C1 segment of cervical spinal cord (tissue), 14 donors: Measurements from ENCODE around the gene ASPHD1.
"Not testable (repeated sequence)": the region's sequence is repeated elsewhere in the genome, so short reads cannot be mapped to it uniquely, and the experiment has no call there.

Experiments
- DNase-seq, 14 donors: peaks; one replicate each; lab custom pipeline; 2025; lab: John Stamatoyannopoulos, UW

Gene ASPHD1

GRCh38 chr16:29907973-29908372, 7.7 kb downstream of the ASPHD1 start:
- DNase-seq, result no peak

DNA sequence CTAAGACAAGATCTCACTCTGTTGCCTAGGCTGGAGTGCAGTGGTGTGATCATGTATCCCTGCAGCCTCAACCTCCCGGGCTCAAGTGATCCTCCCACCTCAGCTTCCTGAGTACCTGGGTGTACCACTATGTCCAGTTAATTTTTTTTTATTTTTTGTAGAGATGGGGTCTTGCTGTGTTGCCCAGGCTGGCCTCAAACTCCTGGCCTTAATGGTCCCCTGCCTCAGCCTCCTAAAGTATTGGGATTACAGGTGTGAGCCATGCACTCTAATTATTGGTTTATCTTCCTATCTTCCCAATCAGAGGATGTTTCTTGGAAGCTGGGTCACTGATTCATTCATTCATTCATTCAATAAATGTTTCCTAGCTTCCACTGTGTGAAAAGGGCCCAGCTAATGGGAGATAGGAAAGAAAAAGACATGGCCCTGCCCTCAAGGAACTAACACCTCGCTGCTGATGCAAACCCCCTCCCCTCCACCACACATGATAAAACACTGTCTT, 8.5 kb downstream of the ASPHD1 start:
- no peak for DNase-seq

DNA sequence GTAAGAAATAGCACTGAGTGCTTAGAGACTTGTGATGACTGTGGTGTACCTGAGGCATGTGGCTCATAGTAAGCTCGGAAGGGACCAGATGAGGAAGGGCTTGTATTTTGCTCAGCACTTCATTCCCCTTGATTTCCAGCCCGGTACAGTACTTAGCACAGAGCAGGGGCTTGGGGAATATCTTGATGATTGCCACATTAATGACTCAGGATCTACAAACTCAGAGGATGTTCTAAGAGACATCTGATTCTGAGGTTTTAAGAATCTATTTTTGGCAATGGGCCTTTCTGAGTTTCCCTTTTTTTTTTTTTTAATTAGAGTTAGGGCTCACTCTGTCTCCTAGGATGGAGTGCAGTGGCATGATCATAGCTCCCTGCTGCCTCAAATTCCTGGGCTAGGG, 9.1 kb downstream of the ASPHD1 start:
- no peak for DNase-seq

DNA sequence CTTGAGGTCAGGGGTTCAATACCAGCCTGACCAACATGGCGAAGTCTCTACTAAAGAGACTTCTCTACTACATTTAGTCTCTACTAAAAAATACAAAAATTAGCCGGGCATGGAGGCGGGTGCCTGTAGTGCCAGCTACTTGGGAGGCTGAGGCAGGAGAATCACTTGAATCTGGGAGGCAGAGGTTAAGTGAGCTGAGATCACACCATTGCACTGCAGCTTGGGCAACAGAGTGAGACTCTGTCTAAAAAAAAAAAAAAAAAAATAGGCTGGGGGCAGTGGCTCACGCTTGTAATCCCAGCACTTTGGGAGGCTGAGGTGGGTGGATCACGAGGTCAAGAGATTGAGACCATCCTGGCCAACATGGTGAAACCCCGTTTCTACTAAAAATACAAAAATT, 9.6 kb downstream of the ASPHD1 start:
- not testable (repeated sequence) for DNase-seq

DNA sequence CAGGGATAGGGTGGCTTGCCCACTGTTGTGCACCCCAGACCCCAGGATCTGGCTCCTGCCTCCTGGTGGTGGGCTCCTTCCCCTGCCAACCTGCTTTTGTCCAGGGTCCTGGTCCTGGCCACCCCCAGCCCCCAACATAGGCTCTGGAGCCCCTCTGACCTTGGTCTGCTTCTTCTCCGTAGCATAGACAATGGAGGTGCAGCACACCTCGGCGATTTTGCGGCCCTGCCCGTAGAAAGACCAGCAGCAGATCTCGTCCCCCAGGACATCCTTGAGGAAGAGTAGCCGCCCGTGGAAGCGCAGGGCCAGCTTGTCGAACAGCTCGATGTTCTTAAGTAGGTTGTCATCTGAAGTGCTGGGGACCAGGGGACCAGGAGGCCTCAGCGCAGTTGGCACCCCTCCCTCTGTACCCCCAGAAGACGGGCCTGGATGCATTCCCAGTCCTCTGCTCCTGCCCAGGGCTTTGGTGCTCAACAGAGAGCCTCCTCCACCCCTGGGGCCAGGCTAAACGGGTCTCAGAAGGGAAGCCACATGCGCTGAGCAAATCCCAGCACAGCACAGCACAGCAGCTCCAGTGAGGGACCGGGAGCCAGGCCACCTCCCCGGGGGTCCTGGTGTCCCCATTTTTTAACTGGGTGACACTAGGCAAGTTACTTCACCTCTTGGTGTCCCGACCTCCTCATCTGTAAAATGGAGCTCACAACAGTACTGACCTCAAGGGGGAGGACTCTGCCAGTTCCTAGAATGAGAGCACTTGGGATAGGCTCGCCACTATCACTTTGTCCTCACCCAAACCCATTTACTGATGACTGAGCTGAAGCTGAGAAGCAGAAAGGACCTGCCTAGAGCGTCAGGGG, 10.8 kb downstream of the ASPHD1 start:
- no peak for DNase-seq

GRCh38 chr16:29911676-29912010, 11.4 kb downstream of the ASPHD1 start:
- DNase-seq, result no peak

GRCh38 chr16:29912087-29912486, 11.8 kb downstream of the ASPHD1 start:
- no peak for DNase-seq

DNA sequence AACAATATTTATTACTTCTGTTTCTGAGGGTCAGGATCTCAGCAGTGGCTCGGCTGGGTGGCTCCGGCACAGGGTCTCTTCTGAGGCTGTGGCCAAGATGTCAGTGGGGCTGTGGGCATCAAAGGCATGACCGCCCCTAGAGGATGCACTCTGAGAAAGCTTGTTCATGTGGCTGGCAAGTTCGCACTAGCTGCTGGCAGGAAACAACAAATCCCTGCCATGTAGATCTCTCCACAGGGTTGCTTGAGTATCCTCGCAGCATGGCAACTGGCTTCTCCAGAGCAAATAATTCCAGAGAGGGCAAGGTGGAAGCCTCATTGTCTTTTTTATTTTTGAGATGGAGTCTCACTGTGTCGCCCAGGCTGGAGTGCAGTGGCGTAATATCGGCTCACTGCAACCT, 13.2 kb downstream of the ASPHD1 start:
- peak in 1 of 14 donors; percentile 30 for DNase-seq

DNA sequence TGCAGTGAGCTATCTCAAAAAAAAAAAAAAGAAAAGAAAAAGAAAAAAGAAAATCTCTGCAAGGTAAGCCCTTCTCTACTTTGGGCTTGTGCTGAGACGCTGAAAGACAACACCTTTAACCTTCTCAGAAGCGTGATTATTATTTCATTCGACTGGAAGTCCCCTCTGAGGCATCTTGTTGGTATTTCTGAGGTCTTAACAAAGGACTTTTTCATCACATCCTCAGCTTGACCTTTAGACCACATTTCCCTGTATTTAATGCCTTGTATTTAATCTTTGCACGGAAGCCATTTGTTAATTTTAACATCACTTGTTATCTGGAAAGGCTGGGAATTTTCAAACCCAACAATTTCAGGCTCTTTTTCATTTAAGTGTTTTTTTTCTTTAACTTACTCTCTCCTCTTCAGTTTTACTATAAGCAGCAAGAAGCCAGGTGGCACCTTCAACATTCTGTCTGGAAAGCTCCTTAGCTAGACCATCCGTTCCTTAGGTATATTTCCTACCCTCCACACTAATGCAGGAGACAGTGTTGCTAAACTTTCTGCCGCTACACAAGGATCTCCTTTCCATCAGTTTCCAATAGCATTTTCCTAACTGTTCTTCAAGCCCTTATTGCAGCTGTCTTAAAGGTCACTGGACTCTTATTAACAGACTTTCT, 15.4 kb downstream of the ASPHD1 start:
- no peak for DNase-seq

DNA sequence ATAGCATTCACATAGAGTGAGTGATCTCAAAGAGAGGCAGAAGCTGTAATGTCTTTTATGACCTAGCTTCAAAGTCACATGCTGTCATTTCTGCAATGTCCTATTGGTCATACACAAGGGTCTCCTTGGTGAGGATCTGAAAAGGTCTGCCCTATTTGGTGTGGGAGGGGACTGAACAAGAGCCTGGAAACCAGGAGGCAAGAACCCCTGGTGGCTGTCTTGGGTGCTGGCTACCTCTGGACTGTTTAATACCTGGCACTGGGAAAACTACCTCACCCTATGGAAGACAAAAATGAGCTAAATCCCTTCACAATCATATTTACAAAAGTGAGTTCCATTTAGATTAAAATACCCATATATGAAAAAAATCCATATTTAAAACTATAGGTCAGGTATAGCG, 16.7 kb downstream of the ASPHD1 start:
- no peak for DNase-seq

DNA sequence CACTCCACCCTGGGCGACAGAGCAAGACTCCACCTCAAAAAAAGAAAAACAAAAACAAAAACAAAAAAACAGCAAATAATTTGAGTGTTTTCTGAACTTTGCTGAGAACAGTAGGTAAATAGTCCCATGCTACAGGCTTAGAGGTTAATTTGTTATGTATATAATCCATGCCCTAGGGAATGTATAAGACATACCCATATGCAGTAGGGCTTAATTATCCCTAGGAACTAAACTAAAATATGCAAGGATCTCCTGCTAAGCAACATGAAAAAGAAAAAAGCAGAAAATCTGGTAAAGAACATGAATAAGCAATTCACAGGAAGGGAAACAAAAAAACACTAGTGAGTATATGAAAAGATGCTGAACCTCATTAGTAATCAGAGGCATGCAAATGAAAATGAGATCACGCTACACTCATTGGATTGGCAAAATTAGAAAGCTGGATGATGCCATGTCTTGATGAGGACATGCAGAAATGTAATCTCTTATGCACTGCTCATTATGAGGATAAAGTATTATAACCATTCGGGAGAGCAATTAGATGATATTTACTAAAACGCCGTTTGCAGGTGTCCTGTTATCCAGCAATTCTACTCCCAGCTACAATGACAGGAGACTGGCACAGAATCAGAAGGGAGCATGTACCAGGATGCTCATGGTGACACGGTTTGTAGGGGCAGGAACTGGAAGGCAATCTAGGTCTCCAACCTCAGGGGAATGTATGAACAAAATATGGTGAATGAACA, 20.2 kb downstream of the ASPHD1 start:
- peak in 2 of 14 donors; percentile 6 to 26 for DNase-seq

- peak in 1 of 14 donors; percentile 26 for DNase-seq
These were observed 20.7 kb downstream of the ASPHD1 start for GRCh38 chr16:29921034-29921385.

DNA sequence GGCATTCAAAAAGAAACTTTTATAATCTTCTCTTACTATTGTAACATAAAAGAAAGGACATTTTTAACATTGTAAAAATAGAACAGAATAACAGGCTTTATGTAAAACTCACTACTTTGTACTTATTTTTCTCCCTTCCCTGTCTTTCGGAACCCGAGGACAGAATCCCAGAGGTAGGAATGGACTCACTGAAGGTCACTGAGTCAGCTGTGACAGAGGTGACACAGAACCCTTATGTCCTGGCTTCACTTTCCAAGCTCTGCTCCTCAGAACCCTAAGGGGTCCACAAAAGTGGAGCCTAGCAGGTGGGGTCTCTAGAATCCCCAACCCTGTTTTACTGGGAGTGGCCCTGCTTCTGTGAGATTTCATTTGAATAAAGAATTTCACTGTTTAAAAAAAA, 22.0 kb downstream of the ASPHD1 start:
- DNase-seq, result no peak

- DNase-seq, result no peak
These were observed 22.8 kb downstream of the ASPHD1 start for GRCh38 chr16:29922986-29923501.

GRCh38 chr16:29925105-29925756, 24.9 kb downstream of the ASPHD1 start:
- DNase-seq, result peak in 4 of 14 donors; percentile 13 to 26 (median 19)

DNA sequence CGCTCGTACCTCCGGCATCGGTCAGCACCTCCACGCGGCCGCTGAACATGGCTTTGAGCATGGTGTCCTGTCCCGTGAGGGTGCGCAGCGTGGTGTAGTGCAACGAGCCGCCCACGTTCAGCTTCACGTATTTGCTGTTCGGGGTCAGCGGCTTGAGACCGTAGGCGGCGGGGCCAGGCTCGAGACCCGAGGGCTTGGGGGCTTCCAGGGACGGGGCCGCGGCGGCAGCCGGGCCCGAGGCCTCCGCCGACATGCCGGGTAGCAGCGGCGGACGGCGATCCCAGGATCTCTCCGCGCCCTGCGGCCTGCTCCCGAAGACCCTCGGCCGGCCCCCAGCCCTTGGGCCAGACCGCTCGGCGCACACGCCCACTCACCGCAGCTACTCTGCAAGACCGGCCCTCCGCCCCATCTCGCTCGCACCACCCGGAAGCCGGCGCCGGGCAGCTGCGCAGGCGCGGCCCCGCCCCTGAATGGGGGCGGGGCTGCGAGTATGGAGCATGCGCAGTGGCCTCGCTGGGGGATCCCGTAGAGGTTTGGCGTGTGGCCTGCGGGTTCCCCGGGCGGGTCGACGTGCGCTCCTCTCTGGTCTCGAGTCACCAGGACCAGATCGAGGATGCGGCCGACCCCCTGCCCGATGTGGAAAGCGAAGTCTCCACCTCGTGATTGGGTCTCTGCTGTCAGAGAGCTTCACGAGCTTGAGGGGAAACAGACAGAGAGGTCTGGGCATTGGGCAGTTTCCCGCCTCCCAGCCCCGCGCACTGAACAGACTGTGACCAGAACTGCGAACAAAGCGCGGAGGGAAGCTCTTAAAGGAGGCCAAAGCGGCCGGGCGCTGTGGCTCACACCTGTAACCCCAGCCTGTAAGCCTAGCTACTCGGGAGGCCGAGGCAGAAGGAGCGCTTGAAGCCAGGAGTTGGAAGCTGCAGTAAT, 25.8 kb downstream of the ASPHD1 start, which contains the start of gene KCTD13:
KCTD13 (minus strand) TSS at position 446 of the 930 bp plus-strand sequence; CDS start at position 253, 193 bp downstream.
- peak in 13 of 14 donors; percentile 78 to 96 (median 88) for DNase-seq

- DNase-seq, result peak in 2 of 14 donors; percentile 49 to 54
These were observed 26.4 kb downstream of the ASPHD1 start for GRCh38 chr16:29926711-29927052.

DNA sequence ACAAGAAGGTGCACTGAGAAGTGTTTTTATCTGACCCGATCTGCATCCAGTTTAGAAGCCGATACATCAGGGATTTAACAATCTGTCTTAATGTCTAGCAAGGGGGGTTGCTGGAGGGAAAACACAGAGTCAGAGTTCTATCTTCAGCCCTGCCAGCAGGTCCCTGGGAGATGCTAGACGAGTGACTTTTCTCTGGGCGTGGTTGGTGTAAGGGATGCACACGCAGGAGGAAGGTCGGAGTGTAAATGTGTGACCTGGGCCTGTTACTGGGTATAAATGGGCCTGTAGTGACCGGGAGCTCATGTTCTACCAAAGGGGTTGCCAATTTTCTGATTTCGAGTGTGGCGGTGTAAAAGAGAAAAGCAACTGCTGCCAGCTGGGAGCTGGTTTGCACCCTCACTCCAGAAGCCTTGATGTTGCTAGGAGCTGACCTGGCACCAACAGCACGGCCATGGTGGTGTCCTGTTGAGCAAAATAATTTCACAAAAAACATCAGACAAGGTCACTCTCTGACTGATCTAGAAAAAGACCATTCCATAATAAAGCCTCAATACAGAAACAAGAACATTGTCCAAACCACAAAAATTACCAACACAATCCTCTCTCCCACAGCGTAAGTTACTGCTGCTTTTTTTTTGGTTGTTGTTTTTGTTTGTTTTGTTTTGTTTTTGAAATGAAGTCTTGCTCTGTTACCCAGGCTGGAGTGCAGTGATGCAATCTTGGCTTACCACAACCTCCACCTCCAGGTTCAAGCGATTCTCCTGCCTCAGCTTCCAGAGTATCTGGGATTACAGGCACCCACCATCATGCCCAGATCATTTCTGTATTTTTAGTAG, 27.0 kb downstream of the ASPHD1 start:
- DNase-seq, result peak in 6 of 14 donors; percentile 10 to 47 (median 32)

- not testable (repeated sequence) for DNase-seq
These were observed 31.5 kb downstream of the ASPHD1 start for GRCh38 chr16:29931750-29932149.
